Heart right ventricle (tissue), 16 donors: ENCODE measurements around the gene RPS17. TPM values are rescaled to one million over a fixed set of nuclear protein-coding genes. Genes with fewer than 3 reads are reported as not detected.

Source experiments
- ATAC-seq, 8 donors: fragments of 200-7000 bp; cut with Tn5 transposase; one replicate each; pipeline ENCODE4 v1.9.1; 2020; ENCODE audit warnings: mild to moderate bottlenecking in 8 of 8, moderate library complexity in 8 of 8, moderate number of reproducible peaks in 1 of 8
- DNase-seq, 2 donors: peaks; one replicate each; pipeline ENCODE4 v3.0.0-alpha.2; 2020
- H3K27ac ChIP-seq, 10 donors: fragments of 200-600 bp; sonication (generic) in 2 of 10; one replicate each; pipeline versions ENCODE4 v1.5.0 to v1.8.0; 2020 to 2022; ENCODE audit warnings: mild to moderate bottlenecking in 3 of 10
- H3K27me3 ChIP-seq, 7 donors: fragments of 200-600 bp; one replicate each; pipeline ENCODE4 v1.8.0; 2021 to 2022; ENCODE audit warnings: mild to moderate bottlenecking in 2 of 7
- H3K36me3 ChIP-seq, 9 donors: fragments of 200-600 bp; sonication (generic) in 1 of 9; one replicate each; pipeline versions ENCODE4 v1.5.0 to v1.8.0; 2020 to 2022; ENCODE audit warnings: mild to moderate bottlenecking in 2 of 9
- H3K4me1 ChIP-seq, 9 donors: fragments of 200-600 bp; sonication (generic) in 1 of 9; one replicate each; pipeline versions ENCODE4 v1.5.0 to v1.8.0; 2020 to 2022; ENCODE audit warnings: mild to moderate bottlenecking in 4 of 9
- H3K4me3 ChIP-seq, 10 donors: fragments of 200-600 bp; sonication (generic) in 2 of 10; one replicate each; pipeline versions ENCODE4 v1.5.0 to v1.8.0; 2020 to 2022; ENCODE audit warnings: mild to moderate bottlenecking in 7 of 10, moderate library complexity in 2 of 10
- H3K9me3 ChIP-seq, 11 donors: fragments of 200-600 bp in 10 of 11; sonication (generic) in 2 of 11; one replicate each; pipeline versions ENCODE4 v1.5.0 to v1.8.0; 2013 to 2022; ENCODE audit warnings: mild to moderate bottlenecking in 2 of 11, control low read depth in 1 of 11, moderate library complexity in 1 of 11
- CTCF ChIP-seq, 9 donors: fragments of 200-600 bp; sonication (generic) in 2 of 9; IDR thresholded peaks; one replicate each; pipeline versions ENCODE4 v1.5.0 to v1.8.0; 2021 to 2022; ENCODE audit warnings: antibody characterized with exemption in 9 of 9, mild to moderate bottlenecking in 5 of 9, moderate library complexity in 1 of 9
- WGBS, 2 donors: extraction: QIAGEN DNeasy Blood & Tissue Kit; methylation state at CpG; one replicate each; pipeline ENCODE4 v1.1.7; 2013; ENCODE audit warnings: inconsistent platforms in 1 of 2; 5-methylcytosine and 5-hydroxymethylcytosine counted together
- intact Hi-C, 10 donors: fragments of 100-400 bp; cut with DNase I; formaldehyde crosslinking; loops; one replicate each; pipeline versions ENCODE4 v1.11.1 to v1.14.2; 2022
- polyA plus RNA-seq, 2 donors: library from polyadenylated mRNA; stranded (reverse); fragments of 200-250 nt; gene quantifications; one replicate each; pipeline ENCODE4 v1.2.3, GENCODE V29; 2013
- total RNA-seq, 10 donors: library from RNA; stranded (reverse); fragmentation: NEBNext Ultra II Directional in 3 of 10; extraction: Animal tissue kit (Norgen Biotek cat#: 25700) in 3 of 10; gene quantifications; one replicate each; pipeline versions ENCODE4 v1.2.1 to v1.2.4, GENCODE V29; 2021 to 2023
- donor health status: Arrhythmogenic right ventricular cardiomyopathy.
- donor health status: ischemic (EF 13 %, LVEDD 7.1; RV severe dilation, severe dysfunction).
- donor health status: healthy with polysubstance abuse.
- donor health status: DM: no; HTN: yes; CAD: no.
- donor health status: DM: no; HTN: no; CAD: no.
- donor health status: ischemic (EF 25% LVEDD 6.9; RV normal size, moderate dysfunction).
- donor health status: ischemic (EF 25% LVEDD 5.7; RV mildly dilated, moderate dysfunction).
- donor health status: healthy.
- donor health status: DM: yes; HTN: yes; CAD: no.
- donor health status: Ischemic cardiomyopathy.
- donor health status: ischemic (EF 35%, LVEDD 5.7; RV mildly dilated, moderate dysfunction).
- donor health status: nonischemic (EF 11% LVEDD 7.7; RV severe dilation, severe dysfunction).
- donor health status: DM: yes; HTN: yes; CAD: no.
- donor health status: PGD.
- donor health status: ischemic (EF 29% LVEDD 5.4; RV normal size, mild dysfunction).
- donor health status: nonischemic (EF 23%, LVEDD 6.1; RV moderate dilation, normal function).

RPS17 gene
- total and polyA plus RNA-seq, 12 donors, result 675 to 3,888 (median 778) TPM

GRCh38 chr15:82575335-82575734 is 35.1 kb upstream of the RPS17 start:
- 64 to 72% methylated on average over 3 of the region's 3 CpGs for WGBS, 2 donors
- no peaks in the 10 kb centered on the region for H3K9me3 ChIP-seq
- ATAC-seq (no peak), DNase-seq (no peak)
- TF ChIP-seq CTCF (IDR thresholded peaks at IDR 0.05), result no peak
- H3K27me3 ChIP-seq, result peaks cover 0 to 10% (median 4%) of the 10 kb centered on the region in 7 donors
- no peak overlapping the region for H3K27ac ChIP-seq
- H3K36me3 ChIP-seq, result no peaks in the 10 kb centered on the region
- H3K4me3 ChIP-seq, result no peak overlapping the region
- intact Hi-C loops, result no loop called here
- peaks cover 0 to 13% (median 7%) of the 10 kb centered on the region in 9 donors for H3K4me1 ChIP-seq

GRCh38 chr15:82572986-82573385 is 32.7 kb upstream of the RPS17 start:
- intact Hi-C loops, result no loop called here
- TF ChIP-seq CTCF (IDR thresholded peaks at IDR 0.05), result no peak
- 49 to 69% methylated on average over 3 of the region's 3 CpGs for WGBS, 2 donors
- Histone ChIP-seq H3K27ac (no peak overlapping the region), H3K9me3 (no peaks in the 10 kb centered on the region), H3K4me1 (peaks cover 0 to 13% (median 7%) of the 10 kb centered on the region in 9 donors), H3K36me3 (no peaks in the 10 kb centered on the region), H3K27me3 (peaks cover 0 to 10% (median 4%) of the 10 kb centered on the region in 7 donors), H3K4me3 (no peak overlapping the region)
- ATAC-seq, result no peak
- DNase-seq, result no peak

- ATAC-seq, result peak in 4 of 8 donors; percentile 7 to 27 (median 12)
- Histone ChIP-seq H3K4me1 (peaks cover 0 to 13% (median 7%) of the 10 kb centered on the region in 9 donors), H3K9me3 (no peaks in the 10 kb centered on the region), H3K27ac (peak overlapping the region in 1 of 10 donors; percentile 31), H3K4me3 (peak overlapping the region in 5 of 10 donors; percentile 50 to 53 (median 52)), H3K36me3 (no peaks in the 10 kb centered on the region), H3K27me3 (peaks cover 0 to 10% (median 4%) of the 10 kb centered on the region in 7 donors)
- TF ChIP-seq CTCF (IDR thresholded peaks at IDR 0.05), result no peak
- no peak for DNase-seq
- intact Hi-C loops, result no loop called here
- WGBS, 2 donors, result 81 to 83% methylated on average over 5 of the region's 5 CpGs
These were observed 32.1 kb upstream of the RPS17 start for GRCh38 chr15:82572311-82572710.

GRCh38 chr15:82571722-82572222 is 31.5 kb upstream of the RPS17 start:
- H3K27me3 ChIP-seq, result peaks cover 0 to 10% (median 4%) of the 10 kb centered on the region in 7 donors
- H3K36me3 ChIP-seq, result no peaks in the 10 kb centered on the region
- ATAC-seq (peak; percentile 83 to 97 (median 90)), DNase-seq (peak; percentile 47 to 64)
- no peaks in the 10 kb centered on the region for H3K9me3 ChIP-seq
- H3K4me3 ChIP-seq, result peak overlapping the region; percentile 22 to 53 (median 46)
- peaks cover 0 to 13% (median 7%) of the 10 kb centered on the region in 9 donors for H3K4me1 ChIP-seq
- WGBS, 2 donors, result 0 to 1% methylated on average over 17 of the region's 17 CpGs
- TF ChIP-seq CTCF (IDR thresholded peaks at IDR 0.05), result no peak
- intact Hi-C loops, result no loop called here
- peak overlapping the region in 7 of 10 donors; percentile 30 to 49 (median 31) for H3K27ac ChIP-seq
